ENCODE data around the gene ABCA7.
A peak's percentile ranks its signal among the peaks of the same experiment; 100 is the strongest.

ABCA7 gene

GRCh38 chr19:1010586-1011510 is 29.1 kb upstream of the ABCA7 start:
- no peak overlapping the region for H3K27ac Mint-ChIP-seq
- ATAC-seq (no peak), DNase-seq (ENCODE audit: low spot score in 2 of 2) (no peak)
- no peaks in the 10 kb centered on the region for H3K9me3 Mint-ChIP-seq
- H3K4me1 Mint-ChIP-seq: peaks cover 12% of the 10 kb centered on the region
- H3K36me3 Mint-ChIP-seq: peaks cover 36% of the 10 kb centered on the region
- H3K4me3 Mint-ChIP-seq: no peak overlapping the region

- peaks cover 18% of the 10 kb centered on the region for H3K4me1 Mint-ChIP-seq
- H3K4me3 Mint-ChIP-seq: no peak overlapping the region
- ATAC-seq: no peak
- DNase-seq (ENCODE audit: low spot score in 2 of 2): no peak
- peaks cover 41% of the 10 kb centered on the region for H3K36me3 Mint-ChIP-seq
- no peak overlapping the region for H3K27ac Mint-ChIP-seq
- no peaks in the 10 kb centered on the region for H3K9me3 Mint-ChIP-seq
Observed at GRCh38 chr19:1011831-1012333, 28.0 kb upstream of the ABCA7 start.

- Mint-ChIP-seq H3K36me3 (peaks cover 41% of the 10 kb centered on the region), H3K4me3 (no peak overlapping the region), H3K9me3 (no peaks in the 10 kb centered on the region), H3K27ac (no peak overlapping the region), H3K4me1 (peaks cover 19% of the 10 kb centered on the region)
- DNase-seq (ENCODE audit: low spot score in 2 of 2): no peak
- no peak for ATAC-seq
Observed at GRCh38 chr19:1012334-1012733, 27.6 kb upstream of the ABCA7 start.

- DNase-seq (ENCODE audit: low spot score in 2 of 2) (no peak), ATAC-seq (no peak)
- Mint-ChIP-seq H3K36me3 (peaks cover 44% of the 10 kb centered on the region), H3K9me3 (no peaks in the 10 kb centered on the region), H3K4me1 (peaks cover 28% of the 10 kb centered on the region), H3K4me3 (no peak overlapping the region), H3K27ac (no peak overlapping the region)
Observed at GRCh38 chr19:1013218-1013617, 26.7 kb upstream of the ABCA7 start.

- ATAC-seq (no peak), DNase-seq (ENCODE audit: low spot score in 2 of 2) (no peak)
- peak overlapping the region; percentile 29 for H3K27ac Mint-ChIP-seq
- peaks cover 40% of the 10 kb centered on the region for H3K4me1 Mint-ChIP-seq
- H3K9me3 Mint-ChIP-seq: no peaks in the 10 kb centered on the region
- peaks cover 50% of the 10 kb centered on the region for H3K36me3 Mint-ChIP-seq
- no peak overlapping the region for H3K4me3 Mint-ChIP-seq
Observed at GRCh38 chr19:1014161-1015060, 25.5 kb upstream of the ABCA7 start.

GRCh38 chr19:1015061-1015781 is 24.7 kb upstream of the ABCA7 start:
- Mint-ChIP-seq H3K4me3 (peak overlapping the region; percentile 93), H3K27ac (peak overlapping the region; percentile 56)

GRCh38 chr19:1015782-1016646 is 23.9 kb upstream of the ABCA7 start:
- peaks cover 49% of the 10 kb centered on the region for H3K4me1 Mint-ChIP-seq
- ATAC-seq (no peak), DNase-seq (ENCODE audit: low spot score in 2 of 2) (no peak)
- H3K4me3 Mint-ChIP-seq: peak overlapping the region; percentile 93
- peaks cover 65% of the 10 kb centered on the region for H3K36me3 Mint-ChIP-seq
- H3K27ac Mint-ChIP-seq: peak overlapping the region; percentile 91
- H3K9me3 Mint-ChIP-seq: no peaks in the 10 kb centered on the region

More at GRCh38 chr19:1015061-1015781, 24.7 kb upstream of the ABCA7 start:
- Mint-ChIP-seq H3K9me3 (no peaks in the 10 kb centered on the region), H3K4me1 (peaks cover 48% of the 10 kb centered on the region), H3K36me3 (peaks cover 58% of the 10 kb centered on the region)
- DNase-seq (ENCODE audit: low spot score in 2 of 2) (no peak), ATAC-seq (no peak)

- Mint-ChIP-seq H3K4me3 (peak overlapping the region; percentile 93), H3K9me3 (no peaks in the 10 kb centered on the region), H3K27ac (peak overlapping the region; percentile 91), H3K36me3 (peaks cover 71% of the 10 kb centered on the region), H3K4me1 (peaks cover 56% of the 10 kb centered on the region)
- ATAC-seq (no peak), DNase-seq (ENCODE audit: low spot score in 2 of 2) (no peak)
Observed at GRCh38 chr19:1016647-1017114, 23.2 kb upstream of the ABCA7 start.

GRCh38 chr19:1017115-1017905 is 22.6 kb upstream of the ABCA7 start:
- Mint-ChIP-seq H3K4me1 (peaks cover 58% of the 10 kb centered on the region), H3K9me3 (no peaks in the 10 kb centered on the region), H3K36me3 (peaks cover 74% of the 10 kb centered on the region), H3K4me3 (peak overlapping the region; percentile 93), H3K27ac (peak overlapping the region; percentile 91)
- no peak for ATAC-seq
- no peak for DNase-seq (ENCODE audit: low spot score in 2 of 2)

- Mint-ChIP-seq H3K36me3 (peaks cover 74% of the 10 kb centered on the region), H3K9me3 (no peaks in the 10 kb centered on the region), H3K27ac (peak overlapping the region; percentile 91), H3K4me1 (peaks cover 58% of the 10 kb centered on the region), H3K4me3 (peak overlapping the region; percentile 93)
- DNase-seq (ENCODE audit: low spot score in 2 of 2): no peak
- ATAC-seq: no peak
Observed at GRCh38 chr19:1017906-1018305, 22.0 kb upstream of the ABCA7 start.

- ATAC-seq: no peak
- peaks cover 58% of the 10 kb centered on the region for H3K4me1 Mint-ChIP-seq
- peaks cover 74% of the 10 kb centered on the region for H3K36me3 Mint-ChIP-seq
Observed at GRCh38 chr19:1018393-1018792, 21.5 kb upstream of the ABCA7 start.

GRCh38 chr19:1018932-1019615 is 20.8 kb upstream of the ABCA7 start:
- Mint-ChIP-seq H3K9me3 (no peaks in the 10 kb centered on the region), H3K36me3 (peaks cover 68% of the 10 kb centered on the region), H3K4me1 (peaks cover 58% of the 10 kb centered on the region), H3K4me3 (peak overlapping the region; percentile 93), H3K27ac (peak overlapping the region; percentile 91)
- no peak for DNase-seq (ENCODE audit: low spot score in 2 of 2)
- no peak for ATAC-seq

More at GRCh38 chr19:1018393-1018792, 21.5 kb upstream of the ABCA7 start:
- DNase-seq (ENCODE audit: low spot score in 2 of 2): no peak
- H3K9me3 Mint-ChIP-seq: no peaks in the 10 kb centered on the region
- peak overlapping the region; percentile 93 for H3K4me3 Mint-ChIP-seq
- H3K27ac Mint-ChIP-seq: peak overlapping the region; percentile 91

GRCh38 chr19:1019616-1019961 is 20.3 kb upstream of the ABCA7 start:
- Mint-ChIP-seq H3K4me1 (peaks cover 58% of the 10 kb centered on the region), H3K36me3 (peaks cover 68% of the 10 kb centered on the region), H3K27ac (peak overlapping the region; percentile 100), H3K4me3 (peak overlapping the region; percentile 93), H3K9me3 (no peaks in the 10 kb centered on the region)
- ATAC-seq: no peak
- no peak for DNase-seq (ENCODE audit: low spot score in 2 of 2)

Data from stimulated activated effector memory CD8-positive, alpha-beta T cell treated with anti-CD3 and anti-CD28 coated beads, Interleukin-12 subunit alpha, Interleukin-12 subunit beta, amount 100 ng/mL, for 72 hours (primary cell).